Left cardiac atrium (tissue), 4 donors: ENCODE data around the gene PLCH2. TPM values are rescaled to one million over a fixed set of nuclear protein-coding genes. Genes with fewer than 3 reads are reported as not detected.

ENCODE experiments used
- ATAC-seq, 2 donors: fragments of 200-7000 bp; cut with Tn5 transposase; one replicate each; pipeline ENCODE4 v1.9.1; 2020; ENCODE audit warnings: mild to moderate bottlenecking in 2 of 2, moderate library complexity in 2 of 2
- DNase-seq: peaks from one replicate; pipeline ENCODE4 v3.0.0-alpha.2; 2020
- intact Hi-C, 2 donors: fragments of 100-400 bp; cut with DNase I; formaldehyde crosslinking; loops; one replicate each; pipeline versions ENCODE4 v1.14.1 to v1.15.1; 2022 to 2023
- long read RNA-seq: library from polyadenylated mRNA; unstranded; transcript quantifications from one replicate; pipeline ENCODE4 v2.0.0, GENCODE V29; 2021
- total RNA-seq, 2 donors: library from RNA; stranded (reverse); fragmentation: NEBNext Ultra II Directional; extraction: Animal tissue kit (Norgen Biotek cat#: 25700); gene quantifications; one replicate each; pipeline ENCODE4 v1.2.1, GENCODE V29; 2021
- donor health status: DM: no; HTN: yes; CAD: no.
- donor health status: DM: no; HTN: yes; CAD: no; lungs with severe emphysema.
- donor health status: DM: yes; HTN: yes; CAD: no.
- donor health status: Dilated cardiomyopathy.

PLCH2 gene
- under 1 TPM; 0.13 to 0.74 TPM for total RNA-seq
- long read RNA-seq = 0 reads

- intact Hi-C loops = no loop called here
- ATAC-seq (no peak), DNase-seq (no peak)
These were observed at the start of gene PLCH2 for GRCh38 chr1:2476061-2476999. TSS of gene PLCH2 (plus strand) at chr1:2476289. CDS start at chr1:2476589, 300 bp downstream.

- DNase-seq (no peak), ATAC-seq (no peak)
- intact Hi-C loops = loop anchor here in 1 of 2 donors (10.0 kb wide), 1 partner anchor 998 kb away; no protein-coding TSS in a partner anchor
These were observed 49.5 kb upstream of the PLCH2 start for GRCh38 chr1:2426540-2426939.

- no peak for ATAC-seq
- intact Hi-C loops = loop anchor here in 1 of 2 donors (10.0 kb wide), 1 partner anchor 998 kb away; no protein-coding TSS in a partner anchor
These were observed 49.0 kb upstream of the PLCH2 start for GRCh38 chr1:2427051-2427450.

GRCh38 chr1:2427976-2428375 lies 48.1 kb upstream of the PLCH2 start:
- no peak for ATAC-seq

More at GRCh38 chr1:2427051-2427450, 49.0 kb upstream of the PLCH2 start:
- no peak for DNase-seq

GRCh38 chr1:2428490-2428889 lies 47.6 kb upstream of the PLCH2 start:
- DNase-seq = no peak
- intact Hi-C loops = loop anchor here in 1 of 2 donors (10.0 kb wide), 1 partner anchor 996 kb away; no protein-coding TSS in a partner anchor
- ATAC-seq = no peak

More at GRCh38 chr1:2427976-2428375, 48.1 kb upstream of the PLCH2 start:
- intact Hi-C loops = loop anchor here in 1 of 2 donors (10.0 kb wide), 1 partner anchor 997 kb away; no protein-coding TSS in a partner anchor
- DNase-seq = no peak

- ATAC-seq (no peak), DNase-seq (no peak)
- intact Hi-C loops = loop anchor here in 1 of 2 donors (10.0 kb wide), 1 partner anchor 995 kb away; no protein-coding TSS in a partner anchor
These were observed 46.1 kb upstream of the PLCH2 start for GRCh38 chr1:2429780-2430591.

GRCh38 chr1:2430592-2430973 lies 45.5 kb upstream of the PLCH2 start:
- no peak for DNase-seq
- intact Hi-C loops = no loop called here
- no peak for ATAC-seq

GRCh38 chr1:2431103-2431502 lies 45.0 kb upstream of the PLCH2 start:
- intact Hi-C loops = no loop called here
- DNase-seq (no peak), ATAC-seq (no peak)

- intact Hi-C loops = no loop called here
- ATAC-seq = no peak
- DNase-seq = no peak
These were observed 44.6 kb upstream of the PLCH2 start for GRCh38 chr1:2431518-2431917.

GRCh38 chr1:2432441-2432844 lies 43.6 kb upstream of the PLCH2 start:
- intact Hi-C loops = no loop called here
- no peak for ATAC-seq
- DNase-seq = no peak

GRCh38 chr1:2433196-2433595 lies 42.9 kb upstream of the PLCH2 start:
- no peak for ATAC-seq
- DNase-seq = no peak
- intact Hi-C loops = no loop called here

- no peak for ATAC-seq
- intact Hi-C loops = no loop called here
- DNase-seq = no peak
These were observed 42.0 kb upstream of the PLCH2 start for GRCh38 chr1:2433936-2434655.

- intact Hi-C loops = no loop called here
- ATAC-seq (no peak), DNase-seq (no peak)
These were observed 41.0 kb upstream of the PLCH2 start for GRCh38 chr1:2435091-2435490.

- ATAC-seq = no peak
- intact Hi-C loops = no loop called here
- DNase-seq = no peak
These were observed 40.2 kb upstream of the PLCH2 start for GRCh38 chr1:2435746-2436355.

- ATAC-seq = no peak
- no peak for DNase-seq
- intact Hi-C loops = no loop called here
These were observed 39.2 kb upstream of the PLCH2 start for GRCh38 chr1:2436876-2437275.

- no peak for DNase-seq
- intact Hi-C loops = no loop called here
- no peak for ATAC-seq
These were observed 38.5 kb upstream of the PLCH2 start for GRCh38 chr1:2437617-2438016.

- ATAC-seq (no peak), DNase-seq (no peak)
- intact Hi-C loops = no loop called here
These were observed 38.1 kb upstream of the PLCH2 start for GRCh38 chr1:2438038-2438437.

- ATAC-seq (no peak), DNase-seq (no peak)
- intact Hi-C loops = no loop called here
These were observed 37.4 kb upstream of the PLCH2 start for GRCh38 chr1:2438641-2439040.

- ATAC-seq (no peak), DNase-seq (no peak)
- intact Hi-C loops = no loop called here
These were observed 36.7 kb upstream of the PLCH2 start for GRCh38 chr1:2439369-2439768.
